ENCODE data around the gene PHACTR3. TPM values are rescaled to one million over a fixed set of nuclear protein-coding genes. Genes with fewer than 3 reads are reported as not detected.

Gene PHACTR3
- total RNA-seq, 6 donors from 2014 or later, result 5.5 to 30.8 (median 11.4) TPM

GRCh38 chr20:59754551-59754950 lies 150.2 kb downstream of the PHACTR3 start:
- no peak for DNase-seq
- Histone ChIP-seq H3K9me3 (no peaks in the 10 kb centered on the region), H3K27me3 (peaks cover 0 to 3% (median 0%) of the 10 kb centered on the region in 4 donors), H3K4me1 (peaks cover 13 to 23% (median 15%) of the 10 kb centered on the region in 4 donors), H3K27ac (no peak overlapping the region), H3K4me3 (no peak overlapping the region), H3K36me3 (no peaks in the 10 kb centered on the region)
- no peak for ATAC-seq (ENCODE audit: low FRiP score in 2 of 2)
- WGBS, 2 donors, result 70 to 72% methylated on average over 9 of the region's 9 CpGs
- TF ChIP-seq POLR2A (IDR thresholded peaks at IDR 0.05), result no peak
- TF ChIP-seq CTCF (IDR thresholded peaks at IDR 0.05), result no peak
- TF ChIP-seq EP300 (IDR thresholded peaks at IDR 0.05), result no peak
- TF ChIP-seq POLR2AphosphoS5 (IDR thresholded peaks at IDR 0.05), result no peak

- no peak for DNase-seq
- WGBS, 2 donors, result 79 to 89% methylated on average over 10 to 18 of the region's 18 CpGs
Measured at GRCh38 chr20:59756241-59756640, 151.9 kb downstream of the PHACTR3 start.

GRCh38 chr20:59764037-59764436 lies 159.7 kb downstream of the PHACTR3 start:
- ATAC-seq (ENCODE audit: low FRiP score in 2 of 2), result no peak
- 88 to 93% methylated on average over 2 of the region's 2 CpGs for WGBS, 2 donors
- Histone ChIP-seq H3K9me3 (no peaks in the 10 kb centered on the region), H3K4me3 (no peak overlapping the region), H3K27ac (no peak overlapping the region), H3K4me1 (no peaks in the 10 kb centered on the region), H3K36me3 (no peaks in the 10 kb centered on the region), H3K27me3 (no peaks in the 10 kb centered on the region)
- TF ChIP-seq POLR2A (IDR thresholded peaks at IDR 0.05), result no peak
- TF ChIP-seq CTCF (IDR thresholded peaks at IDR 0.05), result no peak
- no peak for TF ChIP-seq POLR2AphosphoS5 (IDR thresholded peaks at IDR 0.05)
- TF ChIP-seq EP300 (IDR thresholded peaks at IDR 0.05), result no peak
- no peak for DNase-seq

More at GRCh38 chr20:59756241-59756640, 151.9 kb downstream of the PHACTR3 start:
- Histone ChIP-seq H3K27ac (no peak overlapping the region), H3K4me3 (no peak overlapping the region), H3K36me3 (no peaks in the 10 kb centered on the region), H3K27me3 (no peaks in the 10 kb centered on the region), H3K9me3 (no peaks in the 10 kb centered on the region), H3K4me1 (peaks cover 11 to 19% (median 13%) of the 10 kb centered on the region in 4 donors)
- TF ChIP-seq CTCF (IDR thresholded peaks at IDR 0.05) (no peak), EP300 (IDR thresholded peaks at IDR 0.05) (no peak)
- no peak for ATAC-seq (ENCODE audit: low FRiP score in 2 of 2)

- DNase-seq, result no peak
- TF ChIP-seq EP300 (IDR thresholded peaks at IDR 0.05) (no peak), POLR2A (IDR thresholded peaks at IDR 0.05) (no peak), POLR2AphosphoS5 (IDR thresholded peaks at IDR 0.05) (no peak), CTCF (IDR thresholded peaks at IDR 0.05) (no peak)
- Histone ChIP-seq H3K9me3 (no peaks in the 10 kb centered on the region), H3K36me3 (no peaks in the 10 kb centered on the region), H3K4me3 (no peak overlapping the region), H3K27me3 (no peaks in the 10 kb centered on the region), H3K4me1 (no peaks in the 10 kb centered on the region), H3K27ac (no peak overlapping the region)
- 77 to 78% methylated on average over 4 of the region's 4 CpGs for WGBS, 2 donors
- ATAC-seq (ENCODE audit: low FRiP score in 2 of 2), result no peak
Measured at GRCh38 chr20:59765599-59766177, 161.3 kb downstream of the PHACTR3 start.

- H3K9me3 ChIP-seq, result no peaks in the 10 kb centered on the region
- H3K27me3 ChIP-seq, result no peaks in the 10 kb centered on the region
- H3K36me3 ChIP-seq, result no peaks in the 10 kb centered on the region
- H3K4me3 ChIP-seq, result no peak overlapping the region
- no peaks in the 10 kb centered on the region for H3K4me1 ChIP-seq
- no peak overlapping the region for H3K27ac ChIP-seq
- TF ChIP-seq POLR2AphosphoS5 (IDR thresholded peaks at IDR 0.05), result no peak
- DNase-seq (no peak), ATAC-seq (ENCODE audit: low FRiP score in 2 of 2) (no peak)
Measured at GRCh38 chr20:59767656-59768055, 163.3 kb downstream of the PHACTR3 start.
